Colonic mucosa (tissue), 4 donors: ENCODE data around the gene PANK4. TPM values are rescaled to one million over a fixed set of nuclear protein-coding genes. Genes with fewer than 3 reads are reported as not detected.

Experiments used
- DNase-seq: peaks from one replicate; pipeline ENCODE4 v3.0.0-alpha.2; 2020
- H3K27ac ChIP-seq: fragments of 200-600 bp; one replicate; pipeline ENCODE4 v1.8.0; 2021
- H3K27me3 ChIP-seq: fragments of 200-600 bp; one replicate; pipeline ENCODE4 v1.8.0; 2021
- H3K36me3 ChIP-seq: fragments of 200-600 bp; one replicate; pipeline ENCODE4 v1.8.0; 2021
- H3K4me1 ChIP-seq: fragments of 200-600 bp; one replicate; pipeline ENCODE4 v1.8.0; 2021; ENCODE audit warnings: mild to moderate bottlenecking
- H3K4me3 ChIP-seq: fragments of 200-600 bp; one replicate; pipeline ENCODE4 v1.8.0; 2021
- H3K9ac ChIP-seq, 2 donors: one replicate each; pipeline ENCODE4 v1.7.0; 2013; ENCODE audit warnings: control low read depth in 2 of 2, low read depth in 2 of 2, low read length in 2 of 2
- H3K9me3 ChIP-seq: fragments of 200-600 bp; one replicate; pipeline ENCODE4 v1.8.0; 2021
- CTCF ChIP-seq: fragments of 200-600 bp; IDR thresholded peaks from one replicate; pipeline ENCODE4 v1.8.0; 2022; ENCODE audit warnings: antibody characterized with exemption, mild to moderate bottlenecking
- intact Hi-C: fragments of 100-400 bp; cut with DNase I; formaldehyde crosslinking; loops from one replicate; pipeline ENCODE4 v1.14.1; 2022
- total RNA-seq, 2 donors: library from RNA; stranded (reverse); fragmentation: NEBNext Ultra II Directional in 1 of 2; extraction: Animal tissue kit (Norgen Biotek cat#: 25700) in 1 of 2; gene quantifications; one replicate each; pipeline ENCODE4 v1.2.1, GENCODE V29; 2021
- donor health status: healthy.
- donor health status: DM: no; HTN: no; CAD: no.
- donor health status: DM: no; HTN: no; CAD: no.

PANK4 gene
- total RNA-seq, 2 donors from 2014 or later, result 27.0 to 42.0 TPM

GRCh38 chr1:2494323-2494693 is 32.1 kb downstream of the PANK4 start:
- TF ChIP-seq CTCF, result no peak
- H3K4me3 ChIP-seq, result no peak overlapping the region
- intact Hi-C loops, result no loop called here
- no peak overlapping the region for H3K9ac ChIP-seq
- no peaks in the 10 kb centered on the region for H3K9me3 ChIP-seq
- DNase-seq, result peak; percentile 56
- H3K36me3 ChIP-seq, result no peaks in the 10 kb centered on the region
- no peaks in the 10 kb centered on the region for H3K4me1 ChIP-seq
- no peaks in the 10 kb centered on the region for H3K27me3 ChIP-seq
- no peak overlapping the region for H3K27ac ChIP-seq

GRCh38 chr1:2493691-2494322 is 32.6 kb downstream of the PANK4 start:
- H3K9ac ChIP-seq, result no peak overlapping the region
- intact Hi-C loops, result no loop called here
- no peaks in the 10 kb centered on the region for H3K4me1 ChIP-seq
- H3K4me3 ChIP-seq, result no peak overlapping the region
- no peaks in the 10 kb centered on the region for H3K36me3 ChIP-seq
- H3K27ac ChIP-seq, result no peak overlapping the region
- no peak for DNase-seq
- H3K27me3 ChIP-seq, result no peaks in the 10 kb centered on the region
- no peak for TF ChIP-seq CTCF
- H3K9me3 ChIP-seq, result no peaks in the 10 kb centered on the region

GRCh38 chr1:2493218-2493617 is 33.2 kb downstream of the PANK4 start:
- no peaks in the 10 kb centered on the region for H3K27me3 ChIP-seq
- H3K4me3 ChIP-seq, result no peak overlapping the region
- no peak for DNase-seq
- no peak overlapping the region for H3K27ac ChIP-seq
- no peaks in the 10 kb centered on the region for H3K4me1 ChIP-seq
- no peak for TF ChIP-seq CTCF
- intact Hi-C loops, result no loop called here
- no peaks in the 10 kb centered on the region for H3K36me3 ChIP-seq
- H3K9ac ChIP-seq, result no peak overlapping the region
- H3K9me3 ChIP-seq, result no peaks in the 10 kb centered on the region

GRCh38 chr1:2492091-2492490 is 34.3 kb downstream of the PANK4 start:
- no peaks in the 10 kb centered on the region for H3K36me3 ChIP-seq
- intact Hi-C loops, result no loop called here
- no peak overlapping the region for H3K27ac ChIP-seq
- no peaks in the 10 kb centered on the region for H3K27me3 ChIP-seq
- H3K9ac ChIP-seq, result no peak overlapping the region
- no peaks in the 10 kb centered on the region for H3K9me3 ChIP-seq
- DNase-seq, result no peak
- TF ChIP-seq CTCF, result no peak
- H3K4me1 ChIP-seq, result no peaks in the 10 kb centered on the region
- H3K4me3 ChIP-seq, result no peak overlapping the region

- no peak overlapping the region for H3K9ac ChIP-seq
- no peak overlapping the region for H3K27ac ChIP-seq
- no peaks in the 10 kb centered on the region for H3K36me3 ChIP-seq
- H3K27me3 ChIP-seq, result no peaks in the 10 kb centered on the region
- no peaks in the 10 kb centered on the region for H3K4me1 ChIP-seq
- intact Hi-C loops, result no loop called here
- no peaks in the 10 kb centered on the region for H3K9me3 ChIP-seq
- no peak overlapping the region for H3K4me3 ChIP-seq
- no peak for TF ChIP-seq CTCF
- DNase-seq, result no peak
Observed at GRCh38 chr1:2489615-2490014, 36.8 kb downstream of the PANK4 start.
